Activated naive CD8-positive, alpha-beta T cell treated with anti-CD3 and anti-CD28 coated beads, Interleukin-2, amount 10 ng/mL, durations not matched to agents 7 days and 5 days (primary cell): ENCODE measurements around the gene TRIM2. TPM values are rescaled to one million over a fixed set of nuclear protein-coding genes. Genes with fewer than 3 reads are reported as not detected.
A peak's percentile ranks its signal among the peaks of the same experiment; 100 is the strongest.

Experiments used
- ATAC-seq: fragments of 150-1000 bp; cut with Tn5 transposase; one replicate; pipeline ENCODE4 v1.10.0; 2021; ENCODE audit warnings: low read depth, moderate library complexity
- POLR2A ChIA-PET: fragments of 350-600 bp; sonication (Branson Sonifier 250); formaldehyde crosslinking; loops from one replicate; lab custom pipeline; 2021; ENCODE audit warnings: antibody characterized with exemption; lab: Charles Lee
- DNase-seq: peaks from one replicate; pipeline ENCODE4 v3.0.0; 2021
- H3K27ac Mint-ChIP-seq: one replicate; pipeline ENCODE4 v1.8.0; 2022; ENCODE audit warnings: mild to moderate bottlenecking, mixed read lengths
- H3K27me3 Mint-ChIP-seq: one replicate; pipeline ENCODE4 v1.8.0; 2022; ENCODE audit warnings: mild to moderate bottlenecking, moderate library complexity, mixed read lengths
- H3K36me3 Mint-ChIP-seq: one replicate; pipeline ENCODE4 v1.8.0; 2021; ENCODE audit warnings: mild to moderate bottlenecking, mixed read lengths
- H3K4me1 Mint-ChIP-seq: one replicate; pipeline ENCODE4 v1.8.0; 2021; ENCODE audit warnings: mixed read lengths
- H3K4me3 Mint-ChIP-seq: one replicate; pipeline ENCODE4 v1.8.0; 2022; ENCODE audit warnings: mild to moderate bottlenecking, moderate library complexity, mixed read lengths
- H3K9me3 Mint-ChIP-seq: one replicate; pipeline ENCODE4 v1.8.0; 2021; ENCODE audit warnings: mixed read lengths
- total RNA-seq, 2 experiments: library from RNA; stranded (reverse); gene quantifications; one replicate each; pipeline ENCODE4 v1.2.3, GENCODE V29; 2021

TRIM2 gene
- total RNA-seq, 2 experiments from 2014 or later, result 0.62 to 0.75 TPM

- ATAC-seq (peak; percentile 59), DNase-seq (peak; percentile 45)
- Mint-ChIP-seq H3K4me1 (peaks cover 16% of the 10 kb centered on the region), H3K27ac (no peak overlapping the region), H3K27me3 (peaks cover 12% of the 10 kb centered on the region), H3K9me3 (no peaks in the 10 kb centered on the region), H3K36me3 (no peaks in the 10 kb centered on the region), H3K4me3 (peak overlapping the region; percentile 40)
- POLR2A ChIA-PET, result interaction anchor here (0.8 to 1.1 kb wide), 2 partner anchors 44 to 77 kb away, joined by 3 read pairs; no protein-coding TSS in a partner anchor
These were observed 745 bp downstream of the TRIM2 start for GRCh38 chr4:153204728-153205648.

DNA sequence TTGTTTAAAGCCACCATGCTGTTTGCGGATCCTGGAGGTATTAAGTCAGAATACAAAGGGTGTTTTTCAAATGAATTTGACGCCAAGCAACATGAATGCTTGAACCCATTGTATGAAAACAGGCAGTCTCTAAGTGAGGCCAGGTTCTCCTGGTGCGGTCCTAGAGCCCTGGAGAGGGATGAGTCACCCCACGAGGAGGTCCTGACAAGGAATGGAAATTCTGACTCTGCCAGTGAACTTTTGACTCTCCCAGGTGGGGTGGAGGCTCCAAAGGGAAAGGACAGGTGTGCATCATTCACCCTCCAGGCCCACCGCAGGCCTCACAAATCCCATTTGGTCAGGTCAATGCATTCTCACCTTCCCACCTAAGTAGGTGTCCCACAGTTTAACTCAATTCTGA lies 1.5 kb downstream of the TRIM2 start:
- H3K27ac Mint-ChIP-seq, result no peak overlapping the region
- no peaks in the 10 kb centered on the region for H3K9me3 Mint-ChIP-seq
- peaks cover 16% of the 10 kb centered on the region for H3K4me1 Mint-ChIP-seq
- DNase-seq (no peak), ATAC-seq (no peak)
- POLR2A ChIA-PET, result interaction anchor here (0.8 to 1.1 kb wide), 2 partner anchors 44 to 78 kb away, joined by 3 read pairs; no protein-coding TSS in a partner anchor
- H3K4me3 Mint-ChIP-seq, result no peak overlapping the region
- H3K36me3 Mint-ChIP-seq, result no peaks in the 10 kb centered on the region
- H3K27me3 Mint-ChIP-seq, result peaks cover 12% of the 10 kb centered on the region

DNA sequence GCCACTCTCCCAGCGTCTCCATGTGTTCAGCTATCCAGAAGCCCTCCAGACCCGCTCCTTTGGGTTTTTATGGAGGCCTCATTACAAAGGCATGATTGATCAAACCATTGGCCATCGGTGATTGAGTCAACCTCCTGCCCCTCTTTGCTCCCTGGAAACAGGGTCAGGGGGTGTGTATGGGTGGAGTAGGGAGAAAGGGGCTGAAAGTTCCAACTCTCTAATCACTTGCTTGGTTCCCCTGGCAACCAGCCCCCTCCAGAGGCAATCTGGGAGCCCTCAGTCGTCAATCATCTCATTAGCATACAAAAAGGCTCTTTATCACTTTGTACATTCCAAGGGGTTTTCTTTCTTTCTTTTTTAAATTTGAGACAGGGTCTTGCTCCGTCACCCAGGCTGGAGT lies 2.3 kb downstream of the TRIM2 start:
- H3K4me3 Mint-ChIP-seq, result no peak overlapping the region
- H3K9me3 Mint-ChIP-seq, result no peaks in the 10 kb centered on the region
- no peak overlapping the region for H3K27ac Mint-ChIP-seq
- H3K27me3 Mint-ChIP-seq, result peaks cover 12% of the 10 kb centered on the region
- ATAC-seq (no peak), DNase-seq (no peak)
- peaks cover 16% of the 10 kb centered on the region for H3K4me1 Mint-ChIP-seq
- POLR2A ChIA-PET, result no interaction called here
- H3K36me3 Mint-ChIP-seq, result no peaks in the 10 kb centered on the region

GRCh38 chr4:153207027-153207426 lies 2.8 kb downstream of the TRIM2 start:
- ATAC-seq (no peak), DNase-seq (no peak)
- Mint-ChIP-seq H3K27me3 (peaks cover 9% of the 10 kb centered on the region), H3K4me3 (no peak overlapping the region), H3K9me3 (peaks cover 1% of the 10 kb centered on the region), H3K27ac (no peak overlapping the region), H3K4me1 (peaks cover 16% of the 10 kb centered on the region), H3K36me3 (peaks cover 2% of the 10 kb centered on the region)
- POLR2A ChIA-PET, result no interaction called here

DNA sequence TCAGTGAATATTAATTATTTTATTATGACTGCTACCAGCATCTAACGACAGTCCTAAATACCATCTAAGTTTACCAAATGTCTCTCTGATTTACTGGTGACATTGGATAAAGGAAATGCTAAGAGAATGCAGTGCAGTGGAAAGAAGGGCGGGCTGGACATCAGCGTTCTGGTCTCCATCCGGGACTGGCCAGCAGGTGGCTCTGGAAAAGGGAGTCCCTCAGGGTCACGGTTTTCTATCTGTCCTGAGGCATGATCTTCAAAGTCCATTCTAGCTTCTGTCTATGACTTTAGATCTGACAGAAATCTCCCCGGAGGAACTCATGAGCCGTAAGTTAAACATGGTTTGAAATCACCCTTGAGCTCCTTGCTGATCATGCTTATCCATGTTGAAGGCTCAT lies 3.3 kb downstream of the TRIM2 start:
- ATAC-seq (no peak), DNase-seq (no peak)
- Mint-ChIP-seq H3K9me3 (peaks cover 1% of the 10 kb centered on the region), H3K36me3 (peaks cover 2% of the 10 kb centered on the region), H3K4me1 (peaks cover 18% of the 10 kb centered on the region), H3K27ac (no peak overlapping the region), H3K4me3 (no peak overlapping the region), H3K27me3 (peaks cover 9% of the 10 kb centered on the region)
- POLR2A ChIA-PET, result no interaction called here

DNA sequence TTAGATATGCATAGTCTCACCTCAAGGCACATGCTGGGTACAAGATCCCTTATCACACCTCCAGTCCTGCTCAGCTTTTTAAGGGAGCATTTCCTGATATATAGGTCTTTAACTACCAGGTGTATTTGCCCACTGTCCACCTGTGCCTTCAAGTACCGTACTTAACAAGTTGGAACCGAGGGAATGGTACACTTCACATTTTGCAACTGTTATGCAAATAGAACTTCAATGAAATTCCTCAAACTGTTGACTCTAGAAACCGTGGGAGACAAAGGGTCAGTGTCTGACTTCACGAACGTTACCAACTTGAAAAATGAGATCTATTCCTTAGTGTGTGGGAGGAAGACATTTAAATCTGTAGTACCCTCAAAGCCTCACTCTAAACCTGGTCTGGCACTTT lies 5.2 kb downstream of the TRIM2 start:
- Mint-ChIP-seq H3K9me3 (peaks cover 1% of the 10 kb centered on the region), H3K36me3 (peaks cover 2% of the 10 kb centered on the region), H3K4me1 (peaks cover 20% of the 10 kb centered on the region), H3K27ac (no peak overlapping the region), H3K27me3 (peaks cover 2% of the 10 kb centered on the region), H3K4me3 (no peak overlapping the region)
- POLR2A ChIA-PET, result interaction anchor here (0.7 kb wide), 1 partner anchor 22 kb away, joined by 3 read pairs; no protein-coding TSS in a partner anchor
- DNase-seq (no peak), ATAC-seq (no peak)

DNA sequence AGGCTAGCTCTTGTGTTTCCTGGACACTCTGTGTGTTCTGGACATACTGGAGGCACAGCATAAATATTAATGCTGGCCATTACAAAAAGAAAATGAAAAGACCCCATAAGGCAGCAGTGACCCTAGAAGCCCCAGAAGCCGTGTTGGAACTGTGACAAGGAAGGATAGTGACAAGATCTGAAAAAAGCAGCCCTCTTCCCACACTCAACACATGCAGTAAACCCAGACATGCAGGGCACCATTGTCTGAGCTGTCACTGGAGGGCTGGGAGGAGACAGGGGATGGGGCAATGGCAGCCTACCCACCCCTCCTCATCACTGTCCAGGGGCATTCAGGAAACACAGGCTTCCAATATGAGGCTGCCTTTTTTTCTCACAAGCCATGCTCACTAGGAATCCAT lies 6.5 kb downstream of the TRIM2 start:
- no peak for DNase-seq
- H3K27me3 Mint-ChIP-seq, result peaks cover 7% of the 10 kb centered on the region
- H3K9me3 Mint-ChIP-seq, result peaks cover 1% of the 10 kb centered on the region
- H3K36me3 Mint-ChIP-seq, result peaks cover 2% of the 10 kb centered on the region
- H3K27ac Mint-ChIP-seq, result no peak overlapping the region
- POLR2A ChIA-PET, result no interaction called here
- ATAC-seq, result no peak
- no peak overlapping the region for H3K4me3 Mint-ChIP-seq
- peaks cover 10% of the 10 kb centered on the region for H3K4me1 Mint-ChIP-seq

GRCh38 chr4:153211986-153212728 lies 7.9 kb downstream of the TRIM2 start:
- no peak for DNase-seq
- Mint-ChIP-seq H3K36me3 (peaks cover 2% of the 10 kb centered on the region), H3K27me3 (peaks cover 14% of the 10 kb centered on the region), H3K4me1 (peaks cover 4% of the 10 kb centered on the region), H3K9me3 (peaks cover 1% of the 10 kb centered on the region), H3K4me3 (no peak overlapping the region), H3K27ac (no peak overlapping the region)
- ATAC-seq, result no peak
- POLR2A ChIA-PET, result no interaction called here

DNA sequence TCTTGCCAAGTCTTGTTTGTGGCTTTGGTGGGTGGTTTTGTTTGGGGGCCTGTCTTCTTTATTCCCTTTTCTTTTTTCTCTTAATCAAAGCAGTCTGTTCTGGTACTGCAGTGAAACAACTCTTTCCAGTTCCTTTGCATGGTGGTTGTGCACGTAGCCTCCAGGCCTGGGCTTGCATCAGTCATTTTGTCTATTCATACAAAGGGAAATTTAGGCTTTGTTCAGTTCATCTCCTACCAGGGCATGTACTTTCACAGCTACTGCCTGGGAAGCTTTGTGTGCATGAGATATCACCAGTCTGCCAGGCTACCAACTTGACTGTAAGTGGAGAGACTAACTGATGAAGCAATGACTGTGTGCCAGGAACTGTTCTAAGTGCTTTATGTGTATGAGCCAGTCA lies 8.5 kb downstream of the TRIM2 start:
- Mint-ChIP-seq H3K27ac (no peak overlapping the region), H3K4me3 (no peak overlapping the region), H3K27me3 (peaks cover 19% of the 10 kb centered on the region), H3K4me1 (peaks cover 6% of the 10 kb centered on the region), H3K9me3 (peaks cover 1% of the 10 kb centered on the region), H3K36me3 (peaks cover 2% of the 10 kb centered on the region)
- ATAC-seq (no peak), DNase-seq (no peak)
- POLR2A ChIA-PET, result no interaction called here

- Mint-ChIP-seq H3K27ac (no peak overlapping the region), H3K36me3 (peaks cover 2% of the 10 kb centered on the region), H3K9me3 (peaks cover 1% of the 10 kb centered on the region), H3K4me3 (no peak overlapping the region), H3K27me3 (peaks cover 29% of the 10 kb centered on the region), H3K4me1 (peaks cover 6% of the 10 kb centered on the region)
- DNase-seq (no peak), ATAC-seq (no peak)
- POLR2A ChIA-PET, result no interaction called here
These were observed 11.7 kb downstream of the TRIM2 start for GRCh38 chr4:153215921-153216320.

DNA sequence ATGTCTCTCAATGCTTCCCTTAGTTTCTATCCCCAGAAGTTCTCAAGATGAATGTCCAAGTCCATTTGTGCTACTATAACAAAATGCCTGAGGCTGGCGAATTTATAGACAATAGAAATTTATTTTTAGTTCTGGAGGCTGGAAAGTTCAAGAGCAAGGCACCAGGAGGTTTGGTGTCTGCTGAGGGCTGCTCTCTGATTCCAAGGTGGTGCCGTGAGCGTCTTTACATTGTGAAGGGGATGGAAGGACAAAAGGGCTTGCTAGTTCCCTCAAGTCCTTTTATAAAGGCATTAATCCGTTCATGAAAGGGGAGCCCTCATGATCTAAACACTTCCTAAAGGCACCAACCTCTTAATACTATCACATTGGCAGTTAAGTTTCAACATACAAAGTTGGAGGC lies 12.3 kb downstream of the TRIM2 start:
- peaks cover 7% of the 10 kb centered on the region for H3K4me1 Mint-ChIP-seq
- peaks cover 4% of the 10 kb centered on the region for H3K36me3 Mint-ChIP-seq
- H3K4me3 Mint-ChIP-seq, result no peak overlapping the region
- H3K27me3 Mint-ChIP-seq, result peaks cover 32% of the 10 kb centered on the region
- H3K27ac Mint-ChIP-seq, result no peak overlapping the region
- POLR2A ChIA-PET, result no interaction called here
- ATAC-seq (no peak), DNase-seq (no peak)
- H3K9me3 Mint-ChIP-seq, result peaks cover 1% of the 10 kb centered on the region

- Mint-ChIP-seq H3K36me3 (peaks cover 2% of the 10 kb centered on the region), H3K4me1 (peaks cover 8% of the 10 kb centered on the region), H3K9me3 (no peaks in the 10 kb centered on the region), H3K27ac (no peak overlapping the region), H3K4me3 (no peak overlapping the region), H3K27me3 (peaks cover 36% of the 10 kb centered on the region)
- DNase-seq, result no peak
- POLR2A ChIA-PET, result no interaction called here
- ATAC-seq, result no peak
These were observed 13.2 kb downstream of the TRIM2 start for GRCh38 chr4:153217440-153217839.

DNA sequence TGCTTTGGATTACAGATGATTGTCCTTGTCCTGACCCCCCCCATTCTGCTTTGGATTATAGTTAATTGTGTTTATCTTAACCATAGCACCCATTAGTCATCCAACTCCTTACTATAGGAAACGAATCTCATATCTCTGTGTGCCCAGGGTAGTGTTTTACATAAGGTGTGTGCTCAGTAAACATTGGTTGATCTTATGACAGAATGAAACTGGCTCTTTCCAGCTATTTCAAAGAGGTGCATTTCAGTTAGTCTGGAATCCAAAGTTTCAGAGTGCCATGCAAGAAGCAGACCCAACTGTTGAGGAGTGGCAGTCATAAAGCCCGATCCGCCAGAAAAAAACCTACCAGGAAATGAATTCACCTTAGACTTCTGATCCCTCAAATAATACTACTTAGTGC lies 14.7 kb downstream of the TRIM2 start:
- DNase-seq (no peak), ATAC-seq (no peak)
- Mint-ChIP-seq H3K36me3 (peaks cover 2% of the 10 kb centered on the region), H3K9me3 (no peaks in the 10 kb centered on the region), H3K27me3 (peaks cover 47% of the 10 kb centered on the region), H3K4me3 (no peak overlapping the region), H3K27ac (no peak overlapping the region), H3K4me1 (peaks cover 12% of the 10 kb centered on the region)
- POLR2A ChIA-PET, result no interaction called here
